A549 (cell line): Measurements from ENCODE around the gene TYR. TPM values are rescaled to one million over a fixed set of nuclear protein-coding genes. Genes with fewer than 3 reads are reported as not detected.
"Not testable (repeated sequence)": the region's sequence is repeated elsewhere in the genome, so short reads cannot be mapped to it uniquely, and the experiment has no call there.

Experiments
- ATAC-seq, 2 experiments: fragments of 200-7000 bp in 1 of 2; fragments of >200 bp in 1 of 2; cut with Nextera tagmentation in 1 of 2; cut with Tn5 transposase in 1 of 2; 3 replicates each; pipeline versions ENCODE4 v1.8.0 to v1.9.1; 2018 to 2020; ENCODE audit warnings: mild to moderate bottlenecking in 1 of 2, moderate library complexity in 1 of 2
- CTCF ChIA-PET: fragments of 300-600 bp; sonication (Branson Sonifier 250); formaldehyde crosslinking; extraction: SDS; loops from one replicate; lab custom pipeline; 2021; ENCODE audit warnings: antibody characterized with exemption, inconsistent platforms; lab: Yijun Ruan, JAX
- POLR2A ChIA-PET: fragments of 350-600 bp; formaldehyde crosslinking; extraction: SDS; loops from one replicate; lab custom pipeline; 2021; ENCODE audit warnings: antibody characterized with exemption, inconsistent platforms; lab: Yijun Ruan, JAX
- DNase-seq, 2 experiments: peaks; one replicate each; pipeline versions ENCODE4 v3.0.0 to v3.0.0-alpha.2; 2011 to 2016; ENCODE audit warnings: low read depth in 1 of 2, low spot score in 1 of 2
- FAIRE-seq: peaks from 2 replicates; lab custom pipeline; 2011; peaks lifted over from hg19 to GRCh38; lab: Jason Lieb, UNC
- H3K27ac ChIP-seq, 2 experiments: fragments of >200 bp; sonication (Bioruptor Twin); formaldehyde crosslinking; 3 replicates each; pipeline ENCODE4 v1.5.1; 2016 to 2017
- H3K4me1 ChIP-seq: fragments of >200 bp; sonication (Bioruptor Twin); formaldehyde crosslinking; 3 replicates; pipeline ENCODE4 v1.6.1; 2016
- H3K4me2 ChIP-seq: fragments of >200 bp; sonication (Bioruptor Twin); formaldehyde crosslinking; 3 replicates; pipeline ENCODE4 v1.6.1; 2016
- H3K4me3 ChIP-seq: fragments of >200 bp; sonication (Bioruptor Twin); formaldehyde crosslinking; 3 replicates; pipeline ENCODE4 v1.5.1; 2016
- H3K9me3 ChIP-seq: fragments of >200 bp; sonication (Bioruptor Twin); formaldehyde crosslinking; 3 replicates; pipeline ENCODE4 v1.6.1; 2016
- CBX8 ChIP-seq: fragments of 200-600 bp; sonication (generic); IDR thresholded peaks from 2 replicates; pipeline ENCODE4 v1.6.1; 2016
- EHMT2 ChIP-seq: fragments of 200-600 bp; sonication (generic); IDR thresholded peaks from 2 replicates; pipeline ENCODE4 v1.6.1; 2016; ENCODE audit warnings: antibody characterized with exemption, low read depth, mild to moderate bottlenecking, moderate library complexity
- FOSL2 ChIP-seq, 2 experiments: fragments of 450-650 bp in 1 of 2; fragments of >200 bp in 1 of 2; sonication (Bioruptor Twin) in 1 of 2; formaldehyde crosslinking; IDR thresholded peaks; 2 replicates each; pipeline versions ENCODE4 v1.5.0 to v1.6.1; 2016 to 2020; ENCODE audit warnings: mild to moderate bottlenecking in 1 of 2, moderate library complexity in 1 of 2
- HDAC2 ChIP-seq: fragments of 200-600 bp; sonication (generic); IDR thresholded peaks from 2 replicates; pipeline ENCODE4 v1.6.1; 2016
- KDM5A ChIP-seq: fragments of 200-600 bp; sonication (generic); IDR thresholded peaks from 2 replicates; pipeline ENCODE4 v1.6.1; 2016; ENCODE audit warnings: antibody characterized with exemption, mild to moderate bottlenecking
- RAD21 ChIP-seq, 2 experiments: fragments of >200 bp in 1 of 2; sonication (Bioruptor Twin) in 1 of 2; formaldehyde crosslinking in 1 of 2; IDR thresholded peaks in 1 of 2; conservative IDR thresholded peaks in 1 of 2; 2 replicates in 1 of 2; 3 replicates in 1 of 2; pipeline ENCODE4 v1.6.1; 2012 to 2018; ENCODE audit warnings: inconsistent platforms in 1 of 2
- WGBS: methylation state at CpG from one replicate; pipeline ENCODE4 v1.1.6; 2017; ENCODE audit errors: missing lambda C conversion rate; 5-methylcytosine and 5-hydroxymethylcytosine counted together
- polyA plus RNA-seq, 4 experiments: library from polyadenylated mRNA; depleted of rRNA in 3 of 4; stranded (reverse); fragments of >200 nt; fragmentation: RNase III in 1 of 4; extraction: RNeasy Plus Mini Kit Qiagen cat#74134 plus additional on column Dnase treatment in 1 of 4; gene quantifications; 2 replicates in 3 of 4; 3 replicates in 1 of 4; pipeline ENCODE4 v1.2.3, GENCODE V29; 2011 to 2017

TYR gene
- polyA plus RNA-seq, 2 of the 4 experiments (the other 2 are of a cell fraction): not detected

DNA sequence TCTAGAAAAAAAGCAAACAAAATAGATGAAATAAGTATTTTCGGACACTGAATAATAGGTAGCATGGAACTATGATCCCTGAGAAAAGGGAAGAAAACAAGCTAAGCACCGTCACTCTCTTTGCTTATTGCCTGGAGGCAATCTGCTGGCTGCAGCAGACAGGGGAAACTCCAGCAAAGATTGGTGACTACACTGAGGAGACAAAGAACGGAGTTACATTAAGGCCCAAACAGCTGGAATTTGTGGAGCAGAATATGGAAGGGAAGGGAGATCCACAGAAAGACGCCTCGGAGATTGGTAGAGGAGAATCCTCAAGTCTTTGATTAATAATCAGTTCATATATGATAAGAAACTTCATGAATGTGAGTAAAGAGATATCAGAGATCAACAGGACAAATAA, 150.2 kb downstream of the TYR start (continued):
- TF ChIP-seq EHMT2 (no peak), RAD21 (conservative IDR thresholded peaks at IDR 0.05 in 1 of 2, IDR thresholded peaks at IDR 0.05 in 1 of 2) (no peak), FOSL2 (IDR thresholded peaks at IDR 0.05) (no peak), FOSL2 (CRISPR knock-in tag; IDR thresholded peaks at IDR 0.05) (no peak), CBX8 (no peak), HDAC2 (no peak), KDM5A (no peak)

DNA sequence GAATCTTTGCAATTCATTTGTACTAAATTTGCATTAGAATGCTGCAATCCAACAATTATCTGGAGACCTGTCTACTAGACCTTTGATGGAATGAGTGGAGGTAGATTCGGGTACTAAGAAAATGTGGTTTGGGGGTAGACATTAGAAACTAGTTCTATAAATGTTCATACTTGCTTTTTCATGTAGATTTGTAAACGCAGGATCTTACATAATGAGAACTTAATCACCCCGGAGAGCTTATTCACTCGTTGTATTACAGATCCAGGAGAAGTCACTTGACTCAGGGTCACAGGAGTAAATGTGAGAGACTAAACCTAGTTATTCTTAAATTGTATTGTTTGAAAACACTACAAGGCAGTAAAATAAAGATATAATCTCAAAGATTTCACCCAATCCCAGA, 154.3 kb downstream of the TYR start:
- peak; percentile 67 for FAIRE-seq
- 23% methylated on average over 4 of the region's 4 CpGs for WGBS
- H3K4me2 ChIP-seq, H3K27ac ChIP-seq, CTCF ChIA-PET, ATAC-seq, H3K9me3 ChIP-seq, DNase-seq, H3K4me1 ChIP-seq, POLR2A ChIA-PET, H3K4me3 ChIP-seq: not testable (repeated sequence)

DNA sequence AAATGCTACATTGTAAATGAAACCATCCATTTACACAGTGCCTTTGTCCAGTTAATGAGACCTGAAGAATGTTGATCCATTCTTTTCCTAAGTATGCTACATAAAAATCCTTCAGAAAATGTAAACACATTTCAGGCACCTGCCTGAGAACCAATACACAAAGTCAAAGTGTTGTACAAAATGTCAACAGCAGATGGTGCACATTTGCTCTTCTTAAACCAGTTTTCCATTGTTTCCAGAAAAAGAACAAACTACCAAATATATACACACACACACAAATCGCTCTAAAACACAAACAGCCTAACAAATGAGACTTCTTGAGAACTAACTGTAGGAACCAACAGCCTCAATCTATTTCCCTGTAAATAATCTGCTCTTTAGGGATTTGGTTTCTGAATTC, 156.0 kb downstream of the TYR start:
- POLR2A ChIA-PET, ATAC-seq: not testable (repeated sequence)
- 0% methylated on average over 1 of the region's 1 CpG for WGBS

DNA sequence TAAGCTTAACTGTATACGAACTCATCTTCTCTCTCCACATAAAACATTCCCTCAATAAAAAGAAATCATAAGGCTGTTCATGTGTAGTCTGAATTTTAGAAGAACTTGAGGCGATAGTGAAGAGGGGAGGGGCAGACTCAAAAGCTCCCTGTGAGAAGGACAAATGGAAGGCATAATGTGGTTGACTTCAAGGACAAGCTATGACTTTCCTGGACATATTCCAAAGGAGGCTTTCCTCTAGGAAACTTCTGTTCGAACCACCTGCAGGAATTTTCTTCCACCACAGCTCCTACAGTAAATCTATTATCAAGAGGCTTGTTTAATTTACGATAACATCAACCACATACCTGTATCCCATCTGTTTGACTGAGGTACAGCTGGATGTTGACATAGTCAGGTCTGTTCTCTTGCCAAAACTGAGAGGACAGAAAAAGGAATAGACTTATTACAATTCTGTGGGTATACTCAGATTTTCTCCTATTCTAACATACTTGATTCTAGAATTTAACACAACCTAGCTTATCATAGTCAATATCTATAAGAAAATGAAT, 159.5 kb downstream of the TYR start:
- CTCF ChIA-PET, H3K4me2 ChIP-seq, DNase-seq, H3K9me3 ChIP-seq, FAIRE-seq, H3K4me3 ChIP-seq, ATAC-seq, H3K4me1 ChIP-seq, POLR2A ChIA-PET, H3K27ac ChIP-seq: not testable (repeated sequence)
- 11% methylated on average over 4 of the region's 4 CpGs for WGBS

More for the DNA sequence above, 156.0 kb downstream of the TYR start:
- H3K4me1 ChIP-seq, H3K9me3 ChIP-seq, H3K4me2 ChIP-seq, H3K27ac ChIP-seq, H3K4me3 ChIP-seq, CTCF ChIA-PET: not testable (repeated sequence)
- peak; percentile 54 for FAIRE-seq
- DNase-seq: peak in 1 of 2 experiments; percentile 6

DNA sequence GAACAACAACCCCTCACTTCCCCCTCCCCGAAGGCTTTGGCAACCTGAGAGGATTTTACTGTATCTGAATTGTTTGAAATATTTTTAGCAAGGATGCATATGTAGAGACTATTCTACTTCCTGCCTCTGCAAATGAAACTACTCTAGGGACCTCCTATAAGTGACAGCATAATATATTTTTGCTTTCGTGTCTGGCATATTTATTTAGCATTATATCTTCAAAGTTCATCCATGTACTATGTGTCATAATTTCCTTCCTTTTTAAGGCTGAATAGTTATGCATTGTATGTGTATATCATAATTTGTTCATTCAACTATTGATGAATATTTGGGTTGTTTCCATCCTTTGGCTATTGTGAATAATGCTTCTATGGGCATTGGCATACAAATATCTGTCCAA, 160.4 kb downstream of the TYR start:
- FAIRE-seq: peak; percentile 46
- H3K4me1 ChIP-seq, DNase-seq, POLR2A ChIA-PET, H3K27ac ChIP-seq, H3K4me2 ChIP-seq, CTCF ChIA-PET, H3K4me3 ChIP-seq, H3K9me3 ChIP-seq, ATAC-seq: not testable (repeated sequence)
- 3% methylated on average over 2 of the region's 2 CpGs for WGBS

DNA sequence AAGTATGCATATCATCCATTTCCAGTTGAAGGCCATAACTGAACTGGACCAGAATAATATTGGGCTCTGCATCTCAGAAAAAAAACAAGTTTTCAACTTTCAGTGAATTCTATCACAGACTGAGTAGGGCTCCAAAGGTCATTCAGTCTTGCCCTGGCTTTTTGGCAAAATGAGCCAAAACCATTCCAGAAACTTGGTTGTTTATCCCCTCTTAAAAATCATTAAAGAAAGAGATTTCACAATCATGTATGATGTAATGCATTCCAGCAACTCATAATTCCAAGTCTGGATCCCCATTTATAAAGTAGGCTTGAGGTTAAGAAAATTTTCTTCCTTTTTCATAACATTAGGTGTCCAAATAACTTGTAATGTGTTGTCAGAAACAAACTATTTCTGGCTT, 162.8 kb downstream of the TYR start:
- FAIRE-seq, CTCF ChIA-PET, H3K9me3 ChIP-seq, ATAC-seq, H3K4me1 ChIP-seq, DNase-seq, H3K4me2 ChIP-seq, H3K4me3 ChIP-seq, H3K27ac ChIP-seq, POLR2A ChIA-PET: not testable (repeated sequence)

DNA sequence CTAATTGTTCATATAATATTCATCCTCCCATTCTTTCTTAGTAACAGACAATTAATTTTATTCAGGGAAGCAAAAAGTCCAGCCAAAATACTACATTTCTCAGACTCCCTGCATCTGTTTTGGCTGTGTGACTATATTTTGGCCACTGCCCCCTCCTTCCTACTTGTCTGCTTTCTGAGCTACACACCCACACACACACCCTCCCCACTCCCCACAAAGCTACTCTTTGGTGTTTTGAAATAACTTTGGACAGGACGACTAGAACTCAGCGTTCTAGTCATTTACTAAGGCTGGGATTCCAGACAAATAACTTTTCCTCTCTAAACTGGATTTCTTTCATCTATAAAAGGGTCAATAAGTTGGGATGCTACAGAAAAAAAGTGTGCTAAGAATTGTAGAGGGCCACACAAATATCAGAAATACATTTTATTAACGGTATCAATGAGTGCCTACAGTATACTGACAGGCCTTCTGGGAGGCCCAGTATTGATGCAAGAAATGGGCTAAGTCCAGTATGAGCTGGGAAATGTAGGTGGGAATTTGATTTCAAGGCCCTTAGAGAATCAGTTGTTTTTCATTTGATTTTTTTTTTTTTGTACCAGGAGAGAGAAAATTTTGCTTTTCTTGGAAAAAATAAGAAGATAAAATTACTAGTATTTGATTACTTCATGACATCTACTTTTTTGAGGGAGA, 165.4 kb downstream of the TYR start:
- ATAC-seq, H3K4me1 ChIP-seq, DNase-seq, POLR2A ChIA-PET, H3K4me2 ChIP-seq, FAIRE-seq, CTCF ChIA-PET, H3K4me3 ChIP-seq, H3K9me3 ChIP-seq, H3K27ac ChIP-seq: not testable (repeated sequence)
- 5% methylated on average over 3 of the region's 3 CpGs for WGBS

Other genes with a start within 250 kb of the TYR start
- gene GRM5, start 111.9 kb upstream of the TYR start, polyA plus RNA-seq (2011; rRNA removed): 0.01 TPM in 1 of 2 replicates, not detected in the other
- 0.01 TPM in 2 of 3 replicates, not detected in the other for gene GRM5, start 111.9 kb upstream of the TYR start, polyA plus RNA-seq (2017; fragmentation: RNase III; extraction: RNeasy Plus Mini Kit Qiagen cat#74134 plus additional on column Dnase treatment)